GM23248 (cell line): ENCODE measurements around the gene TYRP1. TPM values are rescaled to one million over a fixed set of nuclear protein-coding genes. Genes with fewer than 3 reads are reported as not detected.

Source experiments
- DNase-seq: peaks from one replicate; pipeline ENCODE4 v3.0.0-alpha.2; 2015
- H2AFZ ChIP-seq: fragments of 200-600 bp; sonication (generic); 2 replicates; pipeline ENCODE4 v1.6.1; 2016; ENCODE audit warnings: antibody characterized with exemption
- H3F3A ChIP-seq: fragments of 200-600 bp; sonication (generic); 2 replicates; pipeline ENCODE4 v1.6.1; 2016; ENCODE audit warnings: mild to moderate bottlenecking, antibody characterized with exemption, mixed run types; ENCODE audit not compliant: insufficient read depth
- H3K27ac ChIP-seq: fragments of 200-600 bp; sonication (generic); 2 replicates; pipeline ENCODE4 v1.5.1; 2016; ENCODE audit warnings: mild to moderate bottlenecking
- H3K27me3 ChIP-seq: fragments of 200-600 bp; sonication (generic); replicated peaks from 2 replicates; pipeline ENCODE4 v1.6.1; 2016; ENCODE audit warnings: mild to moderate bottlenecking; ENCODE audit not compliant: insufficient read depth
- H3K36me3 ChIP-seq: fragments of 200-600 bp; sonication (generic); 2 replicates; pipeline ENCODE4 v1.6.1; 2016; ENCODE audit warnings: low read depth, mild to moderate bottlenecking
- H3K4me1 ChIP-seq: fragments of 200-600 bp; sonication (generic); 2 replicates; pipeline ENCODE4 v1.6.1; 2016; ENCODE audit warnings: mild to moderate bottlenecking; ENCODE audit not compliant: insufficient read depth
- H3K4me2 ChIP-seq: fragments of 200-600 bp; sonication (generic); one replicate; pipeline ENCODE4 v1.6.1; 2016; ENCODE audit warnings: mild to moderate bottlenecking; ENCODE audit not compliant: unreplicated experiment
- H3K4me3 ChIP-seq: fragments of 200-600 bp; sonication (generic); 2 replicates; pipeline ENCODE4 v1.5.1; 2016; ENCODE audit warnings: mild to moderate bottlenecking
- H3K79me2 ChIP-seq: fragments of 200-600 bp; sonication (generic); 2 replicates; pipeline ENCODE4 v1.6.1; 2016; ENCODE audit warnings: mild to moderate bottlenecking; ENCODE audit not compliant: insufficient read depth
- H3K9ac ChIP-seq: fragments of 200-600 bp; sonication (generic); 2 replicates; pipeline ENCODE4 v1.6.1; 2016; ENCODE audit warnings: mild to moderate bottlenecking
- H3K9me2 ChIP-seq: fragments of 200-600 bp; sonication (generic); 2 replicates; pipeline ENCODE4 v1.6.1; 2016; ENCODE audit warnings: mixed run types, mild to moderate bottlenecking, moderate library complexity; ENCODE audit not compliant: insufficient read depth
- H3K9me3 ChIP-seq: fragments of 200-600 bp; sonication (generic); one replicate; pipeline ENCODE4 v1.6.1; 2017; ENCODE audit warnings: low read depth
- H4K20me1 ChIP-seq: fragments of 200-600 bp; sonication (generic); 2 replicates; pipeline ENCODE4 v1.6.0; 2016; ENCODE audit not compliant: insufficient read depth
- EZH2 ChIP-seq: fragments of 200-600 bp; sonication (generic); IDR thresholded peaks from 2 replicates; pipeline ENCODE4 v1.6.1; 2018; ENCODE audit warnings: antibody characterized with exemption, mild to moderate bottlenecking; ENCODE audit not compliant: insufficient read depth, poor library complexity, severe bottlenecking
- EZH2phosphoT487 ChIP-seq: fragments of 200-600 bp; sonication (generic); IDR thresholded peaks from 2 replicates; pipeline ENCODE4 v1.6.1; 2018; ENCODE audit warnings: antibody characterized with exemption, moderate library complexity, mild to moderate bottlenecking, low read depth; ENCODE audit not compliant: insufficient read depth
- WGBS, 2 experiments: methylation state at CpG; one replicate each; pipeline ENCODE4 v1.1.6; 2015 to 2017; ENCODE audit warnings: low lambda C conversion rate in 2 of 2, low coverage in 1 of 2; ENCODE audit errors: missing lambda C conversion rate in 2 of 2; 5-methylcytosine and 5-hydroxymethylcytosine counted together
- in situ Hi-C: fragments of 300-500 bp; cut with MboI; formaldehyde crosslinking; loops from 2 replicates; pipeline ENCODE4 v1.15.0; 2020
- polyA plus RNA-seq: library from polyadenylated mRNA; unstranded; fragments of >200 nt; fragmentation: Nextera tagmentation; extraction: Ambion mirVana; gene quantifications from 2 replicates; pipeline ENCODE4 v1.2.1, GENCODE V29; 2016
- total RNA-seq: library from RNA; depleted of rRNA; stranded (reverse); fragments of >200 nt; shearing (Covaris generic); gene quantifications from 2 replicates; pipeline ENCODE4 v1.2.3, GENCODE V29; 2014

Gene TYRP1
- total and polyA plus RNA-seq, 2 experiments from 2014 or later = not detected

DNA sequence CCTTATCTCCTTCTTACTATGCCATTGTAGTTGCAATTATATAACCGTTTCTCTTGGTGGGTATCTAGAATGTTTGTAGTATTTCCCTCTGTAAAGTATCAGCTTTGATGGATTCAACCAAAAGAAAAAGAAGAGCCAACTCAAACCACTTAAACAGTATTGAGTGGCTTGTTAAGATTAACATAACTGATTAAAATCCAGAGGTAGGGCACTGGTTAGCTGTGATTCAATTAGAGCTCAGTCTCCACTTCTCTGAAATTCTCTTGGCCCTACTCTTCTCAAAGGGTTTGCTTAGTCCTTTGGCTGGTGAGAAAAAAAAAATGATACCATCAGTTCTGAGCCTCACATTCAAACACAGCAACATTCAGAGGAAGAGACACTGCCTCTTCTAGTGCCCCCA, 37.0 kb downstream of the TYRP1 start:
- Histone ChIP-seq H3K9me2 (no peaks in the 10 kb centered on the region), H3K4me3 (no peak overlapping the region), H3K36me3 (no peaks in the 10 kb centered on the region), H3K4me2 (no peak overlapping the region), H2AFZ (no peak overlapping the region), H4K20me1 (no peaks in the 10 kb centered on the region), H3K27ac (no peak overlapping the region), H3K9me3 (no peaks in the 10 kb centered on the region), H3K27me3 (no peaks in the 10 kb centered on the region), H3K9ac (no peak overlapping the region), H3K79me2 (no peaks in the 10 kb centered on the region), H3F3A (no peaks in the 10 kb centered on the region), H3K4me1 (no peaks in the 10 kb centered on the region)
- TF ChIP-seq EZH2 = no peak
- TF ChIP-seq EZH2phosphoT487 = no peak
- in situ Hi-C loops = no loop called here
- 96 to 98% methylated on average over 1 of the region's 1 CpG for WGBS, 2 experiments
- DNase-seq = no peak

DNA sequence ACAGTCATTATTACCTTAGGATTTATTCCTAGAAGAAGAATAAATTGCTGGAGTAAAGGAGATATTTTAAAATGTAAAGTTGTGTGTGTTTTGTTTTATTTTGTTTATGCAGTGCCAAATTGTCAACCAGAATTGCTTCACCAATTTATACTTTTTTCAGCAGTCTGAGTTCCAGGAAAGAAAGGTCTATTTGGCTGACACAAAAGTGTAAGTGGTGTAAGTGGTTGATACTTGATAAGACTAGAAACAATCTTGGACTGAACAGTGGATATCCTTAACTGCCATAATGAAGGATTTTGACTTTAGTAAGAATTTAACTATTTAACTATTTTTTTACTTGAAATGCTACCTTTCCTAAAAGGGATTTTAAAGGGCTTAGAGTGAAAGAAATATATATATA, 37.7 kb downstream of the TYRP1 start:
- Histone ChIP-seq H3K36me3 (no peaks in the 10 kb centered on the region), H3K27me3 (no peaks in the 10 kb centered on the region), H3F3A (no peaks in the 10 kb centered on the region), H3K9me2 (no peaks in the 10 kb centered on the region), H3K4me1 (no peaks in the 10 kb centered on the region), H2AFZ (no peak overlapping the region), H3K27ac (no peak overlapping the region), H3K9me3 (no peaks in the 10 kb centered on the region), H3K9ac (no peak overlapping the region), H3K4me3 (no peak overlapping the region), H4K20me1 (no peaks in the 10 kb centered on the region), H3K4me2 (no peak overlapping the region), H3K79me2 (no peaks in the 10 kb centered on the region)
- no peak for DNase-seq
- in situ Hi-C loops = no loop called here
- TF ChIP-seq EZH2 (no peak), EZH2phosphoT487 (no peak)

- H3K9me2 ChIP-seq = no peaks in the 10 kb centered on the region
- no peak for DNase-seq
- H3K36me3 ChIP-seq = no peaks in the 10 kb centered on the region
- no peaks in the 10 kb centered on the region for H3F3A ChIP-seq
- 51 to 55% methylated on average over 3 of the region's 3 CpGs for WGBS, 2 experiments
- H4K20me1 ChIP-seq = no peaks in the 10 kb centered on the region
- no peaks in the 10 kb centered on the region for H3K79me2 ChIP-seq
- no peak overlapping the region for H3K4me3 ChIP-seq
- no peak overlapping the region for H2AFZ ChIP-seq
- in situ Hi-C loops = no loop called here
- H3K4me2 ChIP-seq = no peak overlapping the region
- no peaks in the 10 kb centered on the region for H3K4me1 ChIP-seq
- TF ChIP-seq EZH2phosphoT487 = no peak
- TF ChIP-seq EZH2 = no peak
- no peak overlapping the region for H3K9ac ChIP-seq
- no peaks in the 10 kb centered on the region for H3K9me3 ChIP-seq
- H3K27me3 ChIP-seq = no peaks in the 10 kb centered on the region
- no peak overlapping the region for H3K27ac ChIP-seq
These were observed 39.8 kb downstream of the TYRP1 start for GRCh38 chr9:12732971-12733370.

- WGBS, 2 experiments = 86 to 88% methylated on average over 3 of the region's 3 CpGs
- Histone ChIP-seq H3K9me2 (no peaks in the 10 kb centered on the region), H2AFZ (no peak overlapping the region), H4K20me1 (no peaks in the 10 kb centered on the region), H3F3A (0 out of 2 replicates have a peak, but pooled peaks cover 7% of the 10 kb centered on the region), H3K4me3 (no peak overlapping the region), H3K36me3 (no peaks in the 10 kb centered on the region), H3K4me2 (no peak overlapping the region), H3K27me3 (no peaks in the 10 kb centered on the region), H3K79me2 (no peaks in the 10 kb centered on the region), H3K9ac (no peak overlapping the region), H3K4me1 (peaks cover 17% of the 10 kb centered on the region), H3K9me3 (no peaks in the 10 kb centered on the region), H3K27ac (no peak overlapping the region)
- no peak for TF ChIP-seq EZH2phosphoT487
- TF ChIP-seq EZH2 = no peak
- in situ Hi-C loops = no loop called here
- DNase-seq = no peak
These were observed 42.5 kb downstream of the TYRP1 start for GRCh38 chr9:12735665-12736064.

DNA sequence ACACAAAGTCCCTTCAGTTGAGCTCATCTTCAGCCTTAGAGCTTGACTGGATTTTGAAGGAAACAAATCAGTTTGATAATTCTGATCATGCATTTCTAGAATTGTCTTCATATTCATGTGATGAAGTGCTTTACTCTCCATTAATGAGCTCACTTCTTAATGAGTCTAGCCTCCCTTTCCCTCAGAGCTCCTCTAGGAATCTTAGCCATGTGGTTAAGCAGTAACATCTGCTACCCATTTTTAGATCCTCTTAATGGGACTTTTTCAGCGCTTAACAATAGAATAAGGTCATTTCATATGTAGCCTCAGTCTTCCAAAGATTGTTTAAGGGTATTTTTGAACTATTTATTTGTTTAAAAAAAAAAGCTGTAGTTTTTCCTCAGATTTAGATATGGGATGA, 44.7 kb downstream of the TYRP1 start:
- Histone ChIP-seq H3K27ac (no peak overlapping the region), H3K36me3 (no peaks in the 10 kb centered on the region), H3K27me3 (no peaks in the 10 kb centered on the region), H3K79me2 (no peaks in the 10 kb centered on the region), H3K9ac (no peak overlapping the region), H3K9me2 (no peaks in the 10 kb centered on the region), H3K9me3 (no peaks in the 10 kb centered on the region), H3K4me2 (no peak overlapping the region), H2AFZ (no peak overlapping the region), H3K4me3 (no peak overlapping the region), H4K20me1 (no peaks in the 10 kb centered on the region), H3F3A (0 out of 2 replicates have a peak, but pooled peaks cover 9% of the 10 kb centered on the region), H3K4me1 (peaks cover 19% of the 10 kb centered on the region)
- 0% methylated on average over 1 of the region's 1 CpG for WGBS, 2 experiments
- in situ Hi-C loops = no loop called here
- no peak for TF ChIP-seq EZH2
- no peak for TF ChIP-seq EZH2phosphoT487
- DNase-seq = no peak
